HEK293 (cell line): Measurements from ENCODE around the gene BRF1.

Experiments used
- CTCF ChIA-PET: fragments of 350-600 bp; formaldehyde crosslinking; extraction: SDS; loops from one replicate; lab custom pipeline; 2021; ENCODE audit warnings: antibody characterized with exemption; lab: Yijun Ruan, JAX
- POLR2A ChIA-PET: fragments of 300-600 bp; formaldehyde crosslinking; extraction: SDS; loops from one replicate; lab custom pipeline; 2020; ENCODE audit warnings: antibody characterized with exemption, inconsistent platforms; lab: Yijun Ruan, JAX
- H3K27ac ChIP-seq: fragments of 200-500 bp; sonication (Bioruptor generic); 2 replicates; pipeline ENCODE4 v1.5.1; 2014; ENCODE audit warnings: low read depth, low read length, control low read depth, inconsistent platforms; ENCODE audit errors: extremely low read depth
- H3K36me3 ChIP-seq, 2 experiments: fragments of 200-500 bp in 1 of 2; sonication (Bioruptor generic) in 1 of 2; 1 replicate in 1 of 2; 2 replicates in 1 of 2; pipeline ENCODE4 v1.5.1; 2014 to 2017; ENCODE audit warnings: inconsistent platforms in 2 of 2, low read length in 2 of 2; ENCODE audit not compliant: control insufficient read depth in 2 of 2, insufficient read depth in 1 of 2
- H3K4me1 ChIP-seq: fragments of 200-500 bp; sonication (Bioruptor generic); 2 replicates; pipeline ENCODE4 v1.5.1; 2014; ENCODE audit warnings: mild to moderate bottlenecking, low read length, inconsistent platforms; ENCODE audit not compliant: control insufficient read depth, insufficient read depth
- H3K4me3 ChIP-seq: 2 replicates; pipeline ENCODE4 v1.5.1; 2011; ENCODE audit warnings: low read depth, mild to moderate bottlenecking, control low read depth, low read length, moderate library complexity
- H3K9me3 ChIP-seq: fragments of 200-500 bp; sonication (Bioruptor generic); 2 replicates; pipeline ENCODE4 v1.5.1; 2014; ENCODE audit warnings: low read depth, low read length, inconsistent platforms; ENCODE audit not compliant: control insufficient read depth, insufficient read depth
- AEBP2 ChIP-seq: fragments of 450-650 bp; formaldehyde crosslinking; IDR thresholded peaks from 2 replicates; pipeline ENCODE4 v1.5.1; 2016; ENCODE audit warnings: missing biosample characterization, missing genetic modification characterization, borderline replicate concordance
- GLI2 ChIP-seq: fragments of 450-650 bp; formaldehyde crosslinking; IDR thresholded peaks from 2 replicates; pipeline ENCODE4; 2017; ENCODE audit warnings: missing biosample characterization, missing genetic modification characterization, low read depth, borderline replicate concordance
- HIC1 ChIP-seq: fragments of 450-650 bp; formaldehyde crosslinking; IDR thresholded peaks from 2 replicates; pipeline ENCODE4 v1.5.1; 2016; ENCODE audit warnings: missing biosample characterization, missing genetic modification characterization
- KLF17 ChIP-seq: fragments of 450-650 bp; formaldehyde crosslinking; IDR thresholded peaks from 2 replicates; pipeline ENCODE4 v1.5.1; 2016; ENCODE audit warnings: missing biosample characterization, missing genetic modification characterization
- PRDM10 ChIP-seq: fragments of 450-650 bp; formaldehyde crosslinking; IDR thresholded peaks from 2 replicates; pipeline ENCODE4 v1.5.1; 2016; ENCODE audit warnings: missing biosample characterization, missing genetic modification characterization
- ZBTB8A ChIP-seq: fragments of 450-650 bp; formaldehyde crosslinking; IDR thresholded peaks from 2 replicates; pipeline ENCODE4 v1.5.1; 2016; ENCODE audit warnings: missing biosample characterization, missing genetic modification characterization
- ZFP69B ChIP-seq: fragments of 450-650 bp; formaldehyde crosslinking; IDR thresholded peaks from 2 replicates; pipeline ENCODE4 v1.5.1; 2016; ENCODE audit warnings: missing biosample characterization, missing genetic modification characterization
- ZNF112 ChIP-seq: fragments of 450-650 bp; formaldehyde crosslinking; IDR thresholded peaks from 2 replicates; pipeline ENCODE4 v1.5.0; 2017; ENCODE audit warnings: missing biosample characterization, missing genetic modification characterization
- ZNF174 ChIP-seq: fragments of 450-650 bp; formaldehyde crosslinking; IDR thresholded peaks from 2 replicates; pipeline ENCODE4 v1.5.0; 2017; ENCODE audit warnings: missing biosample characterization, mild to moderate bottlenecking, missing genetic modification characterization
- ZNF266 ChIP-seq: fragments of 450-650 bp; formaldehyde crosslinking; IDR thresholded peaks from 2 replicates; pipeline ENCODE4 v1.5.1; 2016; ENCODE audit warnings: missing biosample characterization, missing genetic modification characterization, low read depth
- ZNF324 ChIP-seq: fragments of 450-650 bp; formaldehyde crosslinking; IDR thresholded peaks from 2 replicates; pipeline ENCODE4 v1.5.1; 2016; ENCODE audit warnings: missing biosample characterization, missing genetic modification characterization
- ZNF341 ChIP-seq: fragments of 450-650 bp; formaldehyde crosslinking; IDR thresholded peaks from 2 replicates; pipeline ENCODE4; 2016; ENCODE audit warnings: low read depth, missing biosample characterization, missing genetic modification characterization
- ZNF394 ChIP-seq: fragments of 450-650 bp; formaldehyde crosslinking; IDR thresholded peaks from 2 replicates; pipeline ENCODE4 v1.5.1; 2016; ENCODE audit warnings: missing biosample characterization, missing genetic modification characterization, mild to moderate bottlenecking, moderate library complexity, borderline replicate concordance
- ZNF510 ChIP-seq: fragments of 450-650 bp; formaldehyde crosslinking; IDR thresholded peaks from 2 replicates; pipeline ENCODE4 v1.5.1; 2018; ENCODE audit warnings: mild to moderate bottlenecking, missing genetic modification characterization, missing biosample characterization; ENCODE audit not compliant: insufficient replicate concordance
- ZNF610 ChIP-seq: fragments of 450-650 bp; formaldehyde crosslinking; IDR thresholded peaks from 2 replicates; pipeline ENCODE4 v1.5.1; 2016; ENCODE audit warnings: missing biosample characterization, missing genetic modification characterization, borderline replicate concordance
- ZNF658 ChIP-seq: fragments of 450-650 bp; formaldehyde crosslinking; IDR thresholded peaks from 2 replicates; pipeline ENCODE4; 2016; ENCODE audit warnings: missing biosample characterization, missing genetic modification characterization
- ZNF670 ChIP-seq: fragments of 450-650 bp; formaldehyde crosslinking; IDR thresholded peaks from 2 replicates; pipeline ENCODE4 v1.5.1; 2016; ENCODE audit warnings: missing biosample characterization, missing genetic modification characterization, low read depth
- ZNF677 ChIP-seq: fragments of 450-650 bp; IDR thresholded peaks from 2 replicates; pipeline ENCODE4 v1.5.0; 2018; ENCODE audit warnings: missing biosample characterization, mild to moderate bottlenecking, missing genetic modification characterization, moderate library complexity
- ZNF701 ChIP-seq: fragments of 450-650 bp; formaldehyde crosslinking; IDR thresholded peaks from 2 replicates; pipeline ENCODE4 v1.5.1; 2016; ENCODE audit warnings: missing biosample characterization, missing genetic modification characterization
- ZNF777 ChIP-seq: fragments of 450-650 bp; formaldehyde crosslinking; IDR thresholded peaks from 2 replicates; pipeline ENCODE4 v1.5.1; 2017; ENCODE audit warnings: missing biosample characterization, missing genetic modification characterization, borderline replicate concordance
- ZNF837 ChIP-seq: fragments of 450-650 bp; formaldehyde crosslinking; IDR thresholded peaks from 2 replicates; pipeline ENCODE4 v1.5.1; 2016; ENCODE audit warnings: missing biosample characterization, missing genetic modification characterization
- ZSCAN16 ChIP-seq: fragments of 450-650 bp; formaldehyde crosslinking; IDR thresholded peaks from 2 replicates; pipeline ENCODE4 v1.5.1; 2016; ENCODE audit warnings: missing biosample characterization, missing genetic modification characterization
- ZSCAN30 ChIP-seq: fragments of 450-650 bp; IDR thresholded peaks from 2 replicates; pipeline ENCODE4 v1.5.1; 2018; ENCODE audit warnings: missing biosample characterization, mild to moderate bottlenecking, missing genetic modification characterization, moderate library complexity
- ZXDB ChIP-seq: fragments of 450-650 bp; formaldehyde crosslinking; IDR thresholded peaks from 2 replicates; pipeline ENCODE4 v1.5.1; 2016; ENCODE audit warnings: missing biosample characterization, missing genetic modification characterization

The BRF1 gene

GRCh38 chr14:105173901-105174894 is 126.6 kb downstream of the BRF1 start:
- Histone ChIP-seq H3K36me3 (no peaks in the 10 kb centered on the region), H3K4me3 (no peak overlapping the region), H3K27ac (no peak overlapping the region), H3K9me3 (no peaks in the 10 kb centered on the region), H3K4me1 (peaks cover 3% of the 10 kb centered on the region; the same call in 1 of the 2 replicates)
- ChIA-PET CTCF (no interaction called here), POLR2A (no interaction called here)
- TF ChIP-seq ZNF701 (tag by site-specific recombination), result no peak
- no peak for TF ChIP-seq ZXDB (tag by site-specific recombination)
- TF ChIP-seq ZSCAN30 (tag by site-specific recombination), result no peak
- TF ChIP-seq ZNF112 (tag by site-specific recombination), result no peak
- TF ChIP-seq GLI2 (tag by site-specific recombination), result no peak
- TF ChIP-seq ZNF677 (tag by site-specific recombination), result no peak
- TF ChIP-seq ZNF658 (tag by site-specific recombination), result no peak
- TF ChIP-seq ZNF341, result no peak
- TF ChIP-seq KLF17 (tag by site-specific recombination), result no peak
- TF ChIP-seq, all 188 proteins: peak for 0

- H3K27ac ChIP-seq, result no peak overlapping the region
- H3K36me3 ChIP-seq, result no peaks in the 10 kb centered on the region
- H3K4me1 ChIP-seq, result peaks cover 3% of the 10 kb centered on the region; the same call in 1 of the 2 replicates
- POLR2A ChIA-PET, result no interaction called here
- CTCF ChIA-PET, result interaction anchor here (0.5 kb wide), 1 partner anchor 1627 kb away, joined by 3 read pairs; no protein-coding TSS in a partner anchor
- H3K4me3 ChIP-seq, result no peak overlapping the region
- H3K9me3 ChIP-seq, result no peaks in the 10 kb centered on the region
- no peak for TF ChIP-seq AEBP2 (tag by site-specific recombination)
- no peak for TF ChIP-seq ZNF777 (tag by site-specific recombination)
- TF ChIP-seq ZNF510, result no peak
- TF ChIP-seq ZNF837 (tag by site-specific recombination), result no peak
- no peak for TF ChIP-seq ZNF266 (tag by site-specific recombination)
- peak; percentile 54 for TF ChIP-seq HIC1 (tag by site-specific recombination)
- no peak for TF ChIP-seq ZFP69B (tag by site-specific recombination)
- TF ChIP-seq ZSCAN16, result no peak
- 0 out of 2 replicates have a peak, but pooled peaks have one; percentile 17 for TF ChIP-seq PRDM10
- no peak for TF ChIP-seq ZNF394
- no peak for TF ChIP-seq GLI2 (tag by site-specific recombination)
- TF ChIP-seq ZBTB8A (tag by site-specific recombination), result peak; percentile 66; the same call in 1 of the 2 replicates
- no peak for TF ChIP-seq ZNF174 (tag by site-specific recombination)
- no peak for TF ChIP-seq ZNF670 (tag by site-specific recombination)
- no peak for TF ChIP-seq ZNF324 (tag by site-specific recombination)
- TF ChIP-seq ZNF610, result no peak
Observed at GRCh38 chr14:105173145-105173544, 127.7 kb downstream of the BRF1 start.
